Upper lobe of right lung (tissue), 1 donor: ENCODE measurements around the gene LRRC10B. TPM values are rescaled to one million over a fixed set of nuclear protein-coding genes. Genes with fewer than 3 reads are reported as not detected.

ENCODE experiments used
- ATAC-seq: fragments of 200-7000 bp; cut with Tn5 transposase; one replicate; pipeline ENCODE4 v1.9.1; 2020; ENCODE audit warnings: mild to moderate bottlenecking, moderate library complexity
- DNase-seq: peaks from one replicate; pipeline ENCODE4 v3.0.0-alpha.2; 2020
- H3K27ac ChIP-seq: fragments of 200-600 bp; one replicate; pipeline ENCODE4 v1.8.0; 2022
- H3K27me3 ChIP-seq: fragments of 200-600 bp; one replicate; pipeline ENCODE4 v1.8.0; 2022; ENCODE audit warnings: mild to moderate bottlenecking
- H3K36me3 ChIP-seq: fragments of 200-600 bp; one replicate; pipeline ENCODE4 v1.8.0; 2022
- H3K4me1 ChIP-seq: fragments of 200-600 bp; one replicate; pipeline ENCODE4 v1.8.0; 2022
- H3K4me3 ChIP-seq: fragments of 200-600 bp; one replicate; pipeline ENCODE4 v1.8.0; 2022; ENCODE audit warnings: mild to moderate bottlenecking
- H3K9me3 ChIP-seq: fragments of 200-600 bp; one replicate; pipeline ENCODE4 v1.8.0; 2022
- CTCF ChIP-seq: fragments of 200-600 bp; IDR thresholded peaks from one replicate; pipeline ENCODE4 v1.8.0; 2022; ENCODE audit warnings: antibody characterized with exemption
- intact Hi-C: fragments of 100-400 bp; cut with DNase I; formaldehyde crosslinking; loops from one replicate; pipeline ENCODE4 v1.11.0; 2022
- microRNA-seq: library from miRNA; unstranded; fragments of <30 nt; microRNA quantifications from one replicate; pipeline ENCODE4 v1.2.0, GENCODE V29; 2020; ENCODE audit warnings: borderline microRNAs expressed
- total RNA-seq: library from RNA; stranded (reverse); fragmentation: NEBNext Ultra II Directional; extraction: Animal tissue kit (Norgen Biotek cat#: 25700); gene quantifications from one replicate; pipeline ENCODE4 v1.2.1, GENCODE V29; 2021
- donor health status: DM: no; HTN: yes; CAD: no; lungs with severe emphysema.

The LRRC10B gene
- total RNA-seq, 1 donor from 2014 or later = 0.29 TPM

GRCh38 chr11:61556621-61557020 is 48.1 kb downstream of the LRRC10B start:
- H3K36me3 ChIP-seq = no peaks in the 10 kb centered on the region
- H3K27me3 ChIP-seq = peaks cover 42% of the 10 kb centered on the region
- no peak overlapping the region for H3K4me3 ChIP-seq
- no peak for DNase-seq
- intact Hi-C loops = no loop called here
- no peaks in the 10 kb centered on the region for H3K4me1 ChIP-seq
- ATAC-seq = no peak
- no peak for TF ChIP-seq CTCF
- no peak overlapping the region for H3K27ac ChIP-seq
- H3K9me3 ChIP-seq = no peaks in the 10 kb centered on the region

Small RNA genes within 50 kb of the gene (microRNA-seq; reads per million reads assigned to microRNA genes)
- not detected for gene MIR4488

Other genes starting within 250 kb of the LRRC10B start
- 1.5 TPM for gene VWCE, start 213.4 kb upstream of the LRRC10B start, total RNA-seq
- 126 TPM for gene DDB1, start 175.6 kb upstream of the LRRC10B start, total RNA-seq
- gene TKFC, start 175.5 kb upstream of the LRRC10B start, total RNA-seq = 32.1 TPM
- gene CYB561A3, start 146.9 kb upstream of the LRRC10B start, total RNA-seq = 50.3 TPM
- gene TMEM138, start 146.4 kb upstream of the LRRC10B start, total RNA-seq = 46.3 TPM
- gene TMEM216, start 116.2 kb upstream of the LRRC10B start, total RNA-seq = 9.3 TPM
- gene CPSF7, start 78.8 kb upstream of the LRRC10B start, total RNA-seq = 75.8 TPM
- gene SDHAF2, start 78.6 kb upstream of the LRRC10B start, total RNA-seq = 34.1 TPM
- 4.8 TPM for gene SYT7, start 72.3 kb downstream of the LRRC10B start, total RNA-seq
- gene DAGLA, start 171.6 kb downstream of the LRRC10B start, total RNA-seq = 6.0 TPM
- 62.6 TPM for gene MYRF, start 243.9 kb downstream of the LRRC10B start, total RNA-seq